Head of caudate nucleus (tissue), 42 donors: ENCODE results near the gene TMSB10.
"Not testable (repeated sequence)": the region's sequence is repeated elsewhere in the genome, so short reads cannot be mapped to it uniquely, and the experiment has no call there.

ENCODE experiments used
- DNase-seq, 42 donors: peaks; one replicate each; pipeline versions ENCODE4 v3.0.0 to v3.0.0-alpha.2; 2020 to 2021; ENCODE audit warnings: mixed read lengths in 7 of 42
- intact Hi-C: fragments of 100-400 bp; cut with DNase I; formaldehyde crosslinking; loops from one replicate; pipeline ENCODE4 v1.15.0; 2022

The TMSB10 gene

GRCh38 chr2:84896567-84896966, 8.9 kb upstream of the TMSB10 start:
- no peak for DNase-seq
- intact Hi-C loops = no loop called here

DNA sequence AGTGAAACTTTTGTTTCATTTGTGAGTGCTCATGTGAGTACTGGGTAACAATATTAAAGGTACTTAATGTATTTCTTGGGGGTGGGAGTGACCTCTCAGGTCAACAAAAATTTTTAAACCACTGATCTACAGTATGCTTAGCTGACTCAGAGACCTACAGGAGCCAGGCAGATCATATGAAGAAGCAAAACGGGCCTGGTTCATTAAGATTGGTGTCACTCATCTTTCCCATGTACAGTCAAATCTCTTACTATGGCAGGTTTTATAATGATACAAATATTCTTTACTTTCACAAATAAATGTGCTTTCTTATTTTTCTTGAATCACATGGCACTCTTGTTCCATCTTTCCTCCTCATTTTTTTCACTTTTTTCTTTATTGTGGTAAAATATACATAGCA, 7.7 kb upstream of the TMSB10 start:
- intact Hi-C loops = no loop called here
- DNase-seq = no peak

DNA sequence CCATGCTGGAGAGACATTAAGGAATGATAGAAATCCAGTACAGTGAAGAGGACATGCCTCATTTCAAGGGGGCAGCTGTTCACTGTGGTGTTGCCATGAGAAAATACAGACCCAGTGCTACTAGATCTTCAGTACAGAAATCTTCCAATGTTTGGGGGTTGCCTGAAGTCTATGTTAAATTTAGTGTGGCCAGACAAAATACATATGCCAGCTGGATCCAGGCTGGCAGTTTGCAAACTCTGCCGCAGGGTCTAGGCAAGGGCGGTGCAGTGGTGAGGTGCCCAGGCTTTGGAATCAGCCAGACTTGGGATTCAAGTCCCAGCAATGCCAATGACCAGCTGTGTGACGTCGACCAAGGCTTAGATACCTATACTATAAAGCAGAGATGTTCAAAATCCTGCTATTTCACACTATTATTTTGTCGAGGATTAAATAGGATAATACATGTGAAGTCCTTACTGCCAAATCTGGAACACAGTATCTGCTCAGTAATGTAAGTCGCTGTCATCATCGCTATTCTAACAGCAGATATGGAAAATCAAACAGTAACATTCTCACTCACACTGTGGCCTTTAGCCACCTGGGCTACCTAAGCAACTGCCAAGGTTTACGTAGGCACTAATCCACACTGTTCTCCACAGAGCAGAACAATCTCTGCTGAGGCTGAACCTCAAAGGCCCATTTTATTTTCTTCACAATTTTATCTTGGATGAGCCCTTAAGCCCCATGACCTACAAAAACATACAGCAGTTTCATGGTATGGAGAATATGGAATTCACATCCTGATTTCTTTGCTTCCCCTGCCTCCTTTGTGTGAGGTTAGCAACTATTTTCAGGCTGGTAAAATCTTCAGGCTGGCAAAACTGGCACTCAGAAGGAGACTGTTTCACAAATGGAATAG, 5.9 kb upstream of the TMSB10 start:
- intact Hi-C loops = no loop called here
- peak in 1 of 42 donors; percentile 35 for DNase-seq

- peak in 1 of 42 donors; percentile 42 for DNase-seq
- intact Hi-C loops = no loop called here
Observed at GRCh38 chr2:84900971-84901370, 4.5 kb upstream of the TMSB10 start.

- intact Hi-C loops = no loop called here
- peak in 2 of 42 donors; percentile 20 to 28 for DNase-seq
Observed at GRCh38 chr2:84901593-84902120, 3.8 kb upstream of the TMSB10 start.

- peak in 2 of 42 donors; percentile 24 to 30 for DNase-seq
- intact Hi-C loops = no loop called here
Observed at GRCh38 chr2:84902526-84902925, 2.9 kb upstream of the TMSB10 start.

- intact Hi-C loops = no loop called here
- DNase-seq = peak in 2 of 42 donors; percentile 34 to 39
Observed at GRCh38 chr2:84904151-84904550, 1.3 kb upstream of the TMSB10 start.

- intact Hi-C loops = no loop called here
Observed at GRCh38 chr2:84904717-84905174, 710 bp upstream of the TMSB10 start.

GRCh38 chr2:84906108-84906899, 848 bp downstream of the TMSB10 start:
- intact Hi-C loops = no loop called here
- DNase-seq = peak in 40 of 42 donors; percentile 33 to 82 (median 62)

More at GRCh38 chr2:84904717-84905174, 710 bp upstream of the TMSB10 start:
- DNase-seq = peak in 39 of 42 donors; percentile 33 to 75 (median 58)

GRCh38 chr2:84906900-84907714, 1.7 kb downstream of the TMSB10 start:
- peak in 27 of 42 donors; percentile 26 to 70 (median 48) for DNase-seq
- intact Hi-C loops = no loop called here

- intact Hi-C loops = no loop called here
- peak in 2 of 42 donors; percentile 4 to 21 for DNase-seq
Observed at GRCh38 chr2:84908948-84909713, 3.7 kb downstream of the TMSB10 start.

- peak in 1 of 42 donors; percentile 9 for DNase-seq
- intact Hi-C loops = no loop called here
Observed at GRCh38 chr2:84911135-84911678, 5.8 kb downstream of the TMSB10 start.

DNA sequence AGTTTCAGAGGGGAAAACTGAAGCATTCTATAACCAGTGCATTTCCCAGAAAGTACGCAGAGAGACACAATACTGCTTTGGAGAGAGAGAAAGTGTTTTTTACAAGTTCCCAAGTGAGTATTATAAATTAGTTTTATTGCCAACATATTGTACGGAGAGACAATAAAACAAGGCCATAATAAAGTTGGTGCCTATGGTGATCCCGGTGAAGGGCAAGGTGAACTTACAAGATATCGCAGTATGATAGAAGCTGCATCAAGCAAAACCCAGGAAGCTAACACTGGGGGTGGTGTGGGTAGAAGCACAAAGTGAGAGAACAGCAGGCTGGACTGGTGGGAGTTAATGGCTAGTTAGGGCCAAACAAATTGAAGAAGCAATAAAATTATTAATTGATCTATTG, 7.5 kb downstream of the TMSB10 start:
- intact Hi-C loops = no loop called here

DNA sequence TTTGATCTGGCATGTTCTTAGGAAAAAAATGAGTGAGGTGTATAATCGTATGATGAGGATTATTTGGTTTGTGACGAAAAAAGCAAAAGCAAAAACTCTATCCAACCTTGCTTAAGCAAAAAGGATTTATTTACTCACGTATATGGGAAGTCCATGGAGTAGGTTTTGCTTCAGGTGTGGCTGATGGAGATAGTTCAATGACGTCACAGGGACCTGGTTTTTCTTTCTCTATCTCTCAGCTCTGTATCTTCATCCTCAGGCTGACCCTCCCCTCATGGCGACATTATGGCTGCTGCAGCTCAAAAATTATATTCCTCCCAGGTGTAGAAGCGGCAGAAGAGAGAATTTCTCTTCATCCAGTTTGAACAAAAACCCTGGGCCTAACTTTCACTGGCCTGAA, 8.9 kb downstream of the TMSB10 start:
- intact Hi-C loops = no loop called here
- peak in 2 of 42 donors; percentile 9 to 10 for DNase-seq

More for the DNA sequence above, 7.5 kb downstream of the TMSB10 start:
- DNase-seq = peak in 1 of 42 donors; percentile 26

DNA sequence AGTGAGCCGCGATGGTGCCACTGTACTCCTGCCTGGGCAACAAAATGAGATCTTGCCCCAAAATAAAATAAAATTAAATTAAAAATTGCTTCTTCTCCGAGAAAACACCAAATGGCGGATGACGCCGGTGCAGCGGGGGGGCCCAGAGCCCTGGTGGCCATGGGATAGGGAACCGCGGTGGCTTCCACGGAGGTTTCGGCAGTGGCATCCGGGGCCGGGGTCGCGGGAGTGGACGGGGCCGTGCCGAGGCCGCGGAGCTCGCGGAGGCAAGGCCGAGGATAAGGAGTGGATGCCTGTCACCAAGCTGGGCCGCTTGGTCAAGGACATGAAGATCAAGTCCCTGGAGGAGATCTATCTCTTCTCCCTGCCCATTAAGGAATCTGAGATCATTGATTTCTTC, 10.2 kb downstream of the TMSB10 start:
- DNase-seq = peak in 1 of 42 donors; percentile 34
- intact Hi-C loops = not testable (repeated sequence)

DNA sequence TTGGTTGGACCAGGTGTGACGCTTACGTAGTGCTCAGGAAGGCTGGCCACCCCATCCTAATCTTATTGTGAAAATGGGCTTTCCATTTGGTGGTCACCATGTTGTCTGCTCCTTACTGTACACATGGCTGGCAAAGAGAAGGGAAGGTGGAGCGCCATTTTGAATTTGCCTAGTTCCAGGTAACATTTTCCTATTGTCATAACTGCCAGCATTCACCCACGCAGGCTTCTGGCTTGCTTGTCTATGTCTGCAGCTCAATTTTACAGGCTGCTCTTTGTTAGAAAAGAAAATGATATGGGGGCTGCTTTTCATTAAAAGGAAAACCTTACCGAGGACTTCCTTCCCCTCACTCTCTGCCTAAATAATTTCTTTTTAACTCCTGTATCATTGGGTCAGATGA, 12.4 kb downstream of the TMSB10 start:
- intact Hi-C loops = not testable (repeated sequence)
- DNase-seq = peak in 5 of 42 donors; percentile 28 to 63 (median 48)

DNA sequence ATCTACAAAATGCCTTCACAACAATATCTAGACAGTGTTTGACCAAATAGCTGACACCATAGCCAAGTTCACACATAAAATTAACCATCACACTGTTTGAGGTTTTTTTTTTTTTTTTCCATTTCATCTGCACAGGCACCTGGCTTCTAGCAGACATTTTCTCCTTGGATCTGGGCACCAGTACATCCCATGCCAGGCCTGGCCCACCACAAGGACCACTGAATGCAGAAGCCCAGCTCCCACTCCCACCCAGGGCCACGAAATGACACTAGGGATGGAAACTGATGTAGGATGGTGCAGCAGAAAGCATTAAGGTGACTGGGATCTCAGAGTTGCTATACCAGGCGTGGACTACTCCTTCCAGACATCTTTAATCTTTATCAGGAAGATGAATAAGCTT, 13.0 kb downstream of the TMSB10 start:
- no peak for DNase-seq
- intact Hi-C loops = no loop called here
